DMS153 (cell line): ENCODE results near the gene PDCD1.
A peak's percentile ranks its signal among the peaks of the same experiment; 100 is the strongest.
"Not testable (repeated sequence)": the region's sequence is repeated elsewhere in the genome, so short reads cannot be mapped to it uniquely, and the experiment has no call there.

ENCODE experiments used
- DNase-seq: peaks from one replicate; lab custom pipeline; 2025; lab: John Stamatoyannopoulos, UW

The PDCD1 gene

GRCh38 chr2:241877989-241878970, 19.6 kb upstream of the PDCD1 start:
- peak; percentile 54 for DNase-seq

GRCh38 chr2:241877197-241877685, 18.5 kb upstream of the PDCD1 start:
- no peak for DNase-seq

- no peak for DNase-seq
These were observed 18.0 kb upstream of the PDCD1 start for GRCh38 chr2:241876528-241877196.

GRCh38 chr2:241875754-241876527, 17.2 kb upstream of the PDCD1 start:
- not testable (repeated sequence) for DNase-seq

GRCh38 chr2:241874277-241874925, 15.7 kb upstream of the PDCD1 start:
- DNase-seq, result no peak

- DNase-seq, result no peak
These were observed 15.1 kb upstream of the PDCD1 start for GRCh38 chr2:241873803-241874110.

- no peak for DNase-seq
These were observed 14.5 kb upstream of the PDCD1 start for GRCh38 chr2:241873081-241873802.

GRCh38 chr2:241872313-241872642, 13.6 kb upstream of the PDCD1 start:
- DNase-seq, result no peak

GRCh38 chr2:241871538-241872312, 13.0 kb upstream of the PDCD1 start:
- DNase-seq, result no peak

- no peak for DNase-seq
These were observed 12.2 kb upstream of the PDCD1 start for GRCh38 chr2:241870611-241871537.

GRCh38 chr2:241870081-241870541, 11.4 kb upstream of the PDCD1 start:
- no peak for DNase-seq

GRCh38 chr2:241869087-241869961, 10.6 kb upstream of the PDCD1 start, which contains the start of gene RTP5:
Gene RTP5 (plus strand): TSS chr2:241869729. CDS start chr2:241869757, 28 bp downstream.
- DNase-seq, result no peak

GRCh38 chr2:241868661-241869081, 10.0 kb upstream of the PDCD1 start:
- DNase-seq, result no peak

GRCh38 chr2:241867776-241868420, 9.2 kb upstream of the PDCD1 start:
- no peak for DNase-seq

GRCh38 chr2:241866790-241867645, 8.3 kb upstream of the PDCD1 start:
- no peak for DNase-seq

- no peak for DNase-seq
These were observed 7.5 kb upstream of the PDCD1 start for GRCh38 chr2:241865957-241866789.
